ENCODE results near the gene NSRP1.

The NSRP1 gene

GRCh38 chr17:30203471-30203981 is 86.9 kb downstream of the NSRP1 start:
- H3K4me3 ChIP-seq (ENCODE audit: control insufficient read depth, low read depth, low read length): no peak overlapping the region
- no peak for DNase-seq (ENCODE audit: low read depth)
- TF ChIP-seq CTCF (IDR thresholded peaks at IDR 0.05; ENCODE audit: control insufficient read depth, insufficient read depth, low read depth, low read length, missing control alignments): no peak

GRCh38 chr17:30207655-30208054 is 91.0 kb downstream of the NSRP1 start:
- H3K4me3 ChIP-seq (ENCODE audit: control insufficient read depth, low read depth, low read length): no peak overlapping the region
- no peak for TF ChIP-seq CTCF (IDR thresholded peaks at IDR 0.05; ENCODE audit: control insufficient read depth, insufficient read depth, low read depth, low read length, missing control alignments)

GRCh38 chr17:30208214-30208613 is 91.6 kb downstream of the NSRP1 start:
- DNase-seq (ENCODE audit: low read depth): no peak
- no peak overlapping the region for H3K4me3 ChIP-seq (ENCODE audit: control insufficient read depth, low read depth, low read length)
- no peak for TF ChIP-seq CTCF (IDR thresholded peaks at IDR 0.05; ENCODE audit: control insufficient read depth, insufficient read depth, low read depth, low read length, missing control alignments)

More at GRCh38 chr17:30207655-30208054, 91.0 kb downstream of the NSRP1 start:
- no peak for DNase-seq (ENCODE audit: low read depth)

- no peak overlapping the region for H3K4me3 ChIP-seq (ENCODE audit: control insufficient read depth, low read depth, low read length)
- TF ChIP-seq CTCF (IDR thresholded peaks at IDR 0.05; ENCODE audit: control insufficient read depth, insufficient read depth, low read depth, low read length, missing control alignments): no peak
- no peak for DNase-seq (ENCODE audit: low read depth)
Measured at GRCh38 chr17:30209930-30210329, 93.3 kb downstream of the NSRP1 start.

GRCh38 chr17:30210366-30210765 is 93.8 kb downstream of the NSRP1 start:
- no peak overlapping the region for H3K4me3 ChIP-seq (ENCODE audit: control insufficient read depth, low read depth, low read length)
- DNase-seq (ENCODE audit: low read depth): no peak
- TF ChIP-seq CTCF (IDR thresholded peaks at IDR 0.05; ENCODE audit: control insufficient read depth, insufficient read depth, low read depth, low read length, missing control alignments): no peak

GRCh38 chr17:30210901-30211300 is 94.3 kb downstream of the NSRP1 start:
- no peak for DNase-seq (ENCODE audit: low read depth)
- no peak for TF ChIP-seq CTCF (IDR thresholded peaks at IDR 0.05; ENCODE audit: control insufficient read depth, insufficient read depth, low read depth, low read length, missing control alignments)
- no peak overlapping the region for H3K4me3 ChIP-seq (ENCODE audit: control insufficient read depth, low read depth, low read length)

- no peak for TF ChIP-seq CTCF (IDR thresholded peaks at IDR 0.05; ENCODE audit: control insufficient read depth, insufficient read depth, low read depth, low read length, missing control alignments)
- H3K4me3 ChIP-seq (ENCODE audit: control insufficient read depth, low read depth, low read length): no peak overlapping the region
- DNase-seq (ENCODE audit: low read depth): no peak
Measured at GRCh38 chr17:30211371-30211770, 94.8 kb downstream of the NSRP1 start.

Measured in AG09309 (cell line).